H1 (cell line): ENCODE data around the gene ABHD16A.

Experiments used
- ATF3 ChIP-seq: IDR thresholded peaks from 2 replicates; pipeline ENCODE4 v1.6.1; 2011; ENCODE audit warnings: low read depth, mild to moderate bottlenecking, low read length; ENCODE audit not compliant: insufficient read depth
- CREB1 ChIP-seq: IDR thresholded peaks from 2 replicates; pipeline ENCODE4 v1.6.1; 2012; ENCODE audit warnings: inconsistent platforms
- CTCF ChIP-seq, 3 experiments: IDR thresholded peaks; 1 replicate in 2 of 3; 2 replicates in 1 of 3; pipeline versions ENCODE4 v1.5.1 to v1.6.1; 2011; ENCODE audit warnings: low read length in 3 of 3, mild to moderate bottlenecking in 3 of 3, inconsistent platforms in 2 of 3, low read depth in 1 of 3, moderate library complexity in 1 of 3; ENCODE audit not compliant: insufficient read depth in 1 of 3; ENCODE audit errors: control extremely low read depth in 1 of 3
- EP300 ChIP-seq, 2 experiments: IDR thresholded peaks; 1 replicate in 1 of 2; 2 replicates in 1 of 2; pipeline ENCODE4 v1.6.1; 2011 to 2012; ENCODE audit warnings: low read depth in 2 of 2, low read length in 2 of 2, mild to moderate bottlenecking in 2 of 2, borderline replicate concordance in 1 of 2, inconsistent platforms in 1 of 2, moderate library complexity in 1 of 2
- GABPA ChIP-seq: IDR thresholded peaks from 2 replicates; pipeline ENCODE4 v1.6.1; 2011; ENCODE audit warnings: mild to moderate bottlenecking, low read length, moderate library complexity, borderline replicate concordance; ENCODE audit not compliant: insufficient read depth
- HDAC6 ChIP-seq: IDR thresholded peaks from one replicate; pipeline ENCODE4 v1.7.1; 2012; ENCODE audit warnings: low read depth, mild to moderate bottlenecking, inconsistent platforms, low read length, moderate library complexity
- MAX ChIP-seq: IDR thresholded peaks from 2 replicates; pipeline ENCODE4 v1.6.1; 2012; ENCODE audit warnings: inconsistent platforms
- POLR2A ChIP-seq, 2 experiments: IDR thresholded peaks; 1 replicate in 1 of 2; 2 replicates in 1 of 2; pipeline ENCODE4 v1.6.1; 2011; ENCODE audit warnings: low read depth in 2 of 2, low read length in 2 of 2, mild to moderate bottlenecking in 2 of 2; ENCODE audit errors: control extremely low read depth in 1 of 2
- SIN3A ChIP-seq, 2 experiments: IDR thresholded peaks in 1 of 2; conservative IDR thresholded peaks in 1 of 2; 2 replicates each; pipeline ENCODE4 v1.6.1; 2011 to 2012; ENCODE audit warnings: low read length in 2 of 2, improper control_type of control experiment in 1 of 2, low read depth in 1 of 2, mild to moderate bottlenecking in 1 of 2
- SP1 ChIP-seq: IDR thresholded peaks from 2 replicates; pipeline ENCODE4 v1.6.1; 2011; ENCODE audit warnings: low read depth, low read length
- TCF12 ChIP-seq: IDR thresholded peaks from 2 replicates; pipeline ENCODE4 v1.6.1; 2011; ENCODE audit warnings: low read depth, mild to moderate bottlenecking, low read length
- USF2 ChIP-seq: IDR thresholded peaks from 2 replicates; pipeline ENCODE4 v1.6.1; 2011; ENCODE audit warnings: low read length, improper control_type of control experiment

GRCh38 chr6:31676904-31677303, 26.2 kb downstream of the ABHD16A start:
- TF ChIP-seq USF2 (no peak), HDAC6 (no peak), CTCF (IDR thresholded peaks at IDR 0.05; ENCODE audit: control extremely low read depth in 1 of 3, insufficient read depth in 1 of 3, low read depth in 1 of 3, low read length in 3 of 3) (no peak), GABPA (no peak), CREB1 (no peak), POLR2A (IDR thresholded peaks at IDR 0.05; ENCODE audit: control extremely low read depth in 1 of 2, low read depth in 2 of 2, low read length in 2 of 2) (no peak), MAX (no peak), SP1 (no peak), SIN3A (conservative IDR thresholded peaks at IDR 0.05 in 1 of 2, IDR thresholded peaks at IDR 0.05 in 1 of 2; ENCODE audit: low read depth in 1 of 2, low read length in 2 of 2) (no peak), EP300 (IDR thresholded peaks at IDR 0.05; ENCODE audit: borderline replicate concordance in 1 of 2, low read depth in 2 of 2, low read length in 2 of 2) (no peak), TCF12 (no peak), ATF3 (no peak)
